Activated B cell treated with CpG ODN at 0.5 μM for 24 hours (primary cell): ENCODE data around the gene SUFU. TPM values are rescaled to one million over a fixed set of nuclear protein-coding genes. Genes with fewer than 3 reads are reported as not detected.

Source experiments
- ATAC-seq: fragments of 200-7000 bp; cut with Tn5 transposase; one replicate; pipeline ENCODE4 v1.10.0; 2021; ENCODE audit warnings: low read depth, mild to moderate bottlenecking, moderate library complexity
- CTCF ChIA-PET: fragments of 350-600 bp; sonication (Branson Sonifier 250); formaldehyde crosslinking; loops from one replicate; lab custom pipeline; 2021; ENCODE audit warnings: antibody characterized with exemption; lab: Charles Lee
- POLR2A ChIA-PET: fragments of 350-600 bp; sonication (Branson Sonifier 250); formaldehyde crosslinking; loops from one replicate; lab custom pipeline; 2021; ENCODE audit warnings: antibody characterized with exemption; lab: Charles Lee
- DNase-seq: peaks from one replicate; pipeline ENCODE4 v3.0.0; 2022
- H3K27ac Mint-ChIP-seq: one replicate; pipeline ENCODE4 v1.8.0; 2020; ENCODE audit warnings: mixed read lengths
- H3K27me3 Mint-ChIP-seq: one replicate; pipeline ENCODE4 v1.8.0; 2021; ENCODE audit warnings: mixed read lengths
- H3K36me3 Mint-ChIP-seq: one replicate; pipeline ENCODE4 v1.8.0; 2021; ENCODE audit warnings: low read depth, mixed read lengths
- H3K4me1 Mint-ChIP-seq: one replicate; pipeline ENCODE4 v1.8.0; 2021; ENCODE audit warnings: mixed read lengths
- H3K4me3 Mint-ChIP-seq: one replicate; pipeline ENCODE4 v1.8.0; 2020; ENCODE audit warnings: mild to moderate bottlenecking, mixed read lengths
- H3K9me3 Mint-ChIP-seq: one replicate; pipeline ENCODE4 v1.8.0; 2020; ENCODE audit warnings: mixed read lengths
- CTCF ChIP-seq: fragments of 200-600 bp; IDR thresholded peaks from one replicate; pipeline ENCODE4 v1.8.0; 2022; ENCODE audit warnings: antibody characterized with exemption, mild to moderate bottlenecking
- intact Hi-C: fragments of 100-400 bp; cut with micrococcal nuclease; formaldehyde crosslinking; loops from one replicate; pipeline ENCODE4 v1.15.1; 2024
- total RNA-seq: library from RNA; stranded (reverse); gene quantifications from 2 replicates; pipeline ENCODE4 v1.2.3, GENCODE V29; 2022

The SUFU gene
- total RNA-seq, 1 donor from 2014 or later: 7.4 TPM

- POLR2A ChIA-PET: interaction anchor here (0.5 to 1.8 kb wide), 6 partner anchors 9 to 197 kb away, joined by 3 to 17 read pairs (median 7); partner anchors contain the start of genes ACTR1A and NFKB2
- peak overlapping the region; percentile 42 for H3K4me3 Mint-ChIP-seq
- no peak for TF ChIP-seq CTCF
Observed at GRCh38 chr10:102511583-102512274, 8.0 kb downstream of the SUFU start.

GRCh38 chr10:102514487-102515311 is 10.9 kb downstream of the SUFU start:
- H3K36me3 Mint-ChIP-seq: peaks cover 32% of the 10 kb centered on the region

More at GRCh38 chr10:102511583-102512274, 8.0 kb downstream of the SUFU start:
- peaks cover 38% of the 10 kb centered on the region for H3K36me3 Mint-ChIP-seq
- peak; percentile 99 for ATAC-seq
- peaks cover 16% of the 10 kb centered on the region for H3K4me1 Mint-ChIP-seq
- no peaks in the 10 kb centered on the region for H3K27me3 Mint-ChIP-seq
- no peak for DNase-seq
- H3K9me3 Mint-ChIP-seq: no peaks in the 10 kb centered on the region
- intact Hi-C loops: loop anchor here (1.0 kb wide), 1 partner anchor 8 kb away; the partner anchor contains the start of gene SUFU
- H3K27ac Mint-ChIP-seq: peak overlapping the region; percentile 86
- CTCF ChIA-PET: interaction anchor here (0.7 to 2.0 kb wide), 6 partner anchors 8 to 622 kb away, joined by 3 to 12 read pairs (median 4); partner anchors contain the start of gene SUFU

GRCh38 chr10:102515724-102516123 is 12.0 kb downstream of the SUFU start:
- no peak overlapping the region for H3K27ac Mint-ChIP-seq
- peaks cover 35% of the 10 kb centered on the region for H3K36me3 Mint-ChIP-seq
- H3K27me3 Mint-ChIP-seq: no peaks in the 10 kb centered on the region
- H3K4me3 Mint-ChIP-seq: no peak overlapping the region
- ATAC-seq (no peak), DNase-seq (no peak)
- H3K4me1 Mint-ChIP-seq: peaks cover 11% of the 10 kb centered on the region
- TF ChIP-seq CTCF: no peak
- no peaks in the 10 kb centered on the region for H3K9me3 Mint-ChIP-seq
- intact Hi-C loops: no loop called here
- ChIA-PET POLR2A (no interaction called here), CTCF (no interaction called here)

More at GRCh38 chr10:102514487-102515311, 10.9 kb downstream of the SUFU start:
- Mint-ChIP-seq H3K4me3 (no peak overlapping the region), H3K9me3 (no peaks in the 10 kb centered on the region), H3K27ac (no peak overlapping the region), H3K4me1 (peaks cover 11% of the 10 kb centered on the region), H3K27me3 (no peaks in the 10 kb centered on the region)
- ChIA-PET POLR2A (no interaction called here), CTCF (no interaction called here)
- intact Hi-C loops: no loop called here
- DNase-seq: no peak
- ATAC-seq: no peak
- TF ChIP-seq CTCF: no peak

- DNase-seq (no peak), ATAC-seq (no peak)
- Mint-ChIP-seq H3K4me3 (no peak overlapping the region), H3K27me3 (no peaks in the 10 kb centered on the region), H3K9me3 (no peaks in the 10 kb centered on the region), H3K27ac (no peak overlapping the region), H3K36me3 (peaks cover 31% of the 10 kb centered on the region), H3K4me1 (no peaks in the 10 kb centered on the region)
- intact Hi-C loops: no loop called here
- POLR2A ChIA-PET: no interaction called here
- TF ChIP-seq CTCF: no peak
- CTCF ChIA-PET: interaction anchor here (1.1 kb wide), 1 partner anchor 66 kb away, joined by 5 read pairs; no protein-coding TSS in a partner anchor
Observed at GRCh38 chr10:102517553-102517952, 13.8 kb downstream of the SUFU start.
